ENCODE measurements around the gene ADAR.

Gene ADAR

GRCh38 chr1:154539486-154540483, 68.2 kb downstream of the ADAR start:
- Histone ChIP-seq H3K9me3 (ENCODE audit: low read depth, low read length) (no peaks in the 10 kb centered on the region), H3K36me3 (ENCODE audit: insufficient read depth, low read length) (no peaks in the 10 kb centered on the region), H3K4me3 (no peak overlapping the region), H3K27ac (no peak overlapping the region), H3K9ac (ENCODE audit: insufficient read length) (no peak overlapping the region)
- no peak for TF ChIP-seq POLR2AphosphoS5 (IDR thresholded peaks at IDR 0.05; ENCODE audit: borderline replicate concordance, low read depth, low read length)
- TF ChIP-seq EZH2 (IDR thresholded peaks at IDR 0.05): no peak
- no peak for TF ChIP-seq FOXP2 (optimal IDR thresholded peaks at IDR 0.05; ENCODE audit: control extremely low read depth, extremely low read length, insufficient read depth)
- no peak for DNase-seq (ENCODE audit: low read depth, low spot score)

GRCh38 chr1:154536570-154536969, 71.4 kb downstream of the ADAR start:
- Histone ChIP-seq H3K4me3 (no peak overlapping the region), H3K9ac (ENCODE audit: insufficient read length) (no peak overlapping the region), H3K9me3 (ENCODE audit: low read depth, low read length) (no peaks in the 10 kb centered on the region), H3K27ac (no peak overlapping the region), H3K36me3 (ENCODE audit: insufficient read depth, low read length) (no peaks in the 10 kb centered on the region)
- TF ChIP-seq EZH2 (IDR thresholded peaks at IDR 0.05) (no peak), POLR2AphosphoS5 (IDR thresholded peaks at IDR 0.05; ENCODE audit: borderline replicate concordance, low read depth, low read length) (no peak), FOXP2 (optimal IDR thresholded peaks at IDR 0.05; ENCODE audit: control extremely low read depth, extremely low read length, insufficient read depth) (no peak)
- no peak for DNase-seq (ENCODE audit: low read depth, low spot score)

- no peaks in the 10 kb centered on the region for H3K36me3 ChIP-seq (ENCODE audit: insufficient read depth, low read length)
- TF ChIP-seq FOXP2 (optimal IDR thresholded peaks at IDR 0.05; ENCODE audit: control extremely low read depth, extremely low read length, insufficient read depth) (no peak), EZH2 (IDR thresholded peaks at IDR 0.05) (no peak), POLR2AphosphoS5 (IDR thresholded peaks at IDR 0.05; ENCODE audit: borderline replicate concordance, low read depth, low read length) (no peak)
- no peaks in the 10 kb centered on the region for H3K9me3 ChIP-seq (ENCODE audit: low read depth, low read length)
- no peak for DNase-seq (ENCODE audit: low read depth, low spot score)
- no peak overlapping the region for H3K4me3 ChIP-seq
- no peak overlapping the region for H3K27ac ChIP-seq
- no peak overlapping the region for H3K9ac ChIP-seq (ENCODE audit: insufficient read length)
Observed at GRCh38 chr1:154533952-154534844, 73.8 kb downstream of the ADAR start.
